HG03196 (cell line): ENCODE results near the gene M1AP.

ENCODE experiments used
- ATAC-seq: cut with Tn5 transposase; IDR thresholded peaks from one replicate; pipeline ENCODE4 v1.9.1; 2021; ENCODE audit not compliant: unreplicated experiment

Gene M1AP

GRCh38 chr2:74648009-74648443 lies at the start of gene M1AP:
TSS of gene M1AP (minus strand) at chr2:74648330. CDS start at chr2:74640275, 8,055 bp downstream.
- no peak for ATAC-seq

- ATAC-seq = no peak
Measured at GRCh38 chr2:74696829-74697228, 48.7 kb upstream of the M1AP start.

GRCh38 chr2:74695663-74696062 lies 47.5 kb upstream of the M1AP start:
- no peak for ATAC-seq

GRCh38 chr2:74694281-74694680 lies 46.2 kb upstream of the M1AP start:
- no peak for ATAC-seq

- ATAC-seq = no peak
Measured at GRCh38 chr2:74693668-74694067, 45.5 kb upstream of the M1AP start.

GRCh38 chr2:74693213-74693612 lies 45.1 kb upstream of the M1AP start:
- no peak for ATAC-seq

- ATAC-seq = no peak
Measured at GRCh38 chr2:74691929-74692328, 43.8 kb upstream of the M1AP start.

- ATAC-seq = no peak
Measured at GRCh38 chr2:74690571-74690970, 42.4 kb upstream of the M1AP start.

- no peak for ATAC-seq
Measured at GRCh38 chr2:74689671-74690070, 41.5 kb upstream of the M1AP start.

GRCh38 chr2:74688881-74689280 lies 40.8 kb upstream of the M1AP start:
- ATAC-seq = no peak

- ATAC-seq = no peak
Measured at GRCh38 chr2:74685408-74685807, 37.3 kb upstream of the M1AP start.

GRCh38 chr2:74682501-74682900 lies 34.4 kb upstream of the M1AP start:
- ATAC-seq = no peak

GRCh38 chr2:74679615-74680014 lies 31.5 kb upstream of the M1AP start:
- no peak for ATAC-seq

GRCh38 chr2:74676331-74676730 lies 28.2 kb upstream of the M1AP start:
- no peak for ATAC-seq

- no peak for ATAC-seq
Measured at GRCh38 chr2:74675090-74675489, 27.0 kb upstream of the M1AP start.

GRCh38 chr2:74673826-74674528 lies 25.8 kb upstream of the M1AP start:
- ATAC-seq = no peak

GRCh38 chr2:74671479-74671878 lies 23.3 kb upstream of the M1AP start:
- no peak for ATAC-seq

GRCh38 chr2:74670263-74670662 lies 22.1 kb upstream of the M1AP start:
- ATAC-seq = no peak

GRCh38 chr2:74668087-74668486 lies 20.0 kb upstream of the M1AP start:
- no peak for ATAC-seq

GRCh38 chr2:74659462-74659861 lies 11.3 kb upstream of the M1AP start:
- no peak for ATAC-seq

GRCh38 chr2:74658516-74658915 lies 10.4 kb upstream of the M1AP start:
- ATAC-seq = no peak

- ATAC-seq = no peak
Measured at GRCh38 chr2:74655579-74655978, 7.4 kb upstream of the M1AP start.
